Measurements from ENCODE around the gene EXOC6B. TPM values are rescaled to one million over a fixed set of nuclear protein-coding genes. Genes with fewer than 3 reads are reported as not detected.

Gene EXOC6B
- total and polyA plus RNA-seq, 10 of the 15 experiments (the other 5 are each of a cell fraction or from before 2014, with no cell fraction given), result 0.23 to 2.2 (median 1.2) TPM

GRCh38 chr2:72211350-72211749 lies 614.5 kb downstream of the EXOC6B start:
- no peaks in the 10 kb centered on the region for H3K79me2 ChIP-seq (ENCODE audit: control insufficient read depth, insufficient read depth, low read length)
- H3K27ac ChIP-seq (ENCODE audit: control insufficient read depth, insufficient read depth), result no peak overlapping the region
- H3K4me2 ChIP-seq (ENCODE audit: control insufficient read depth, insufficient read depth), result no peak overlapping the region
- ChIA-PET RAD21 (ENCODE audit: unreplicated experiment) (no interaction called here), SMC1A (ENCODE audit: uncharacterized antibody, unreplicated experiment) (no interaction called here), CTCF (no interaction called here), POLR2A (no interaction called here)
- 4% methylated on average over 2 of the region's 2 CpGs for WGBS (ENCODE audit: insufficient coverage, insufficient replicate concordance, low lambda C conversion rate, missing lambda C conversion rate)
- FAIRE-seq (no peak), ATAC-seq (no peak), DNase-seq (ENCODE audit: low read depth, low spot score) (no peak)
- H3K36me3 ChIP-seq (ENCODE audit: control insufficient read depth in 2 of 2, insufficient read depth in 2 of 2, low read length in 1 of 2), result no peaks in the 10 kb centered on the region
- H3K9ac ChIP-seq (ENCODE audit: control insufficient read depth, insufficient read depth, low read length), result no peak overlapping the region
- intact Hi-C loops (cut with micrococcal nuclease; ENCODE audit: unreplicated experiment) (no loop called here), in situ Hi-C loops (cut with MboI) (no loop called here)
- H3K27me3 ChIP-seq (replicated peaks in 1 of 2; ENCODE audit: control insufficient read depth in 2 of 2, insufficient read depth in 2 of 2, low read length in 1 of 2), result no peaks in the 10 kb centered on the region
- no peak for TF ChIP-seq REST (IDR thresholded peaks at IDR 0.05; ENCODE audit: low read depth, low read length)
- no peak for TF ChIP-seq MYB (IDR thresholded peaks at IDR 0.05; ENCODE audit: borderline replicate concordance, low read depth, low read length)
- TF ChIP-seq SMAD5 (IDR thresholded peaks at IDR 0.05; ENCODE audit: low read depth), result no peak
- no peak for TF ChIP-seq USF1 (IDR thresholded peaks at IDR 0.05; ENCODE audit: borderline replicate concordance, extremely low read length, insufficient read depth, low read depth, low read length)
- no peak for TF ChIP-seq KDM1A (IDR thresholded peaks at IDR 0.05; ENCODE audit: borderline replicate concordance)
- TF ChIP-seq NFYA (IDR thresholded peaks at IDR 0.05; ENCODE audit: borderline replicate concordance, low read depth, low read length), result no peak
- TF ChIP-seq NRF1 (conservative IDR thresholded peaks at IDR 0.05; ENCODE audit: low read depth, low read length), result no peak
- no peak for TF ChIP-seq USF2 (IDR thresholded peaks at IDR 0.05; ENCODE audit: borderline replicate concordance, low read depth, low read length)
- no peak for TF ChIP-seq SREBF1 (IDR thresholded peaks at IDR 0.05; ENCODE audit: low read length)
- no peak for TF ChIP-seq BCLAF1 (IDR thresholded peaks at IDR 0.05)
- BruUV-seq (replicated peaks), result no TSS peak
- H4K20me1 ChIP-seq (ENCODE audit: control insufficient read depth, insufficient read depth), result no peaks in the 10 kb centered on the region
- no peak overlapping the region for H2AFZ ChIP-seq (ENCODE audit: control insufficient read depth, low read depth, low read length)
- H3K4me3 ChIP-seq, result no peak overlapping the region
- H3K4me1 ChIP-seq (ENCODE audit: control insufficient read depth, insufficient read depth, low read length), result no peaks in the 10 kb centered on the region
- no peaks in the 10 kb centered on the region for H3K9me3 ChIP-seq (replicated peaks; ENCODE audit: control insufficient read depth, insufficient read depth, low read length)

Data from GM12878 (cell line).